ENCODE results near the gene HTT. TPM values are rescaled to one million over a fixed set of nuclear protein-coding genes. Genes with fewer than 3 reads are reported as not detected.

Gene HTT
- total RNA-seq, 1 donor from 2014 or later = 73.6 TPM

GRCh38 chr4:3108211-3108610, 33.7 kb downstream of the HTT start:
- Mint-ChIP-seq H3K4me3 (no peak overlapping the region), H3K27me3 (ENCODE audit: low read depth) (no peaks in the 10 kb centered on the region), H3K9me3 (no peaks in the 10 kb centered on the region), H3K36me3 (peaks cover 41% of the 10 kb centered on the region), H3K27ac (no peak overlapping the region), H3K4me1 (no peaks in the 10 kb centered on the region)
- no peak for DNase-seq (ENCODE audit: low spot score in 2 of 2, unreplicated experiment in 2 of 2)
- TF ChIP-seq, protein P1, sequence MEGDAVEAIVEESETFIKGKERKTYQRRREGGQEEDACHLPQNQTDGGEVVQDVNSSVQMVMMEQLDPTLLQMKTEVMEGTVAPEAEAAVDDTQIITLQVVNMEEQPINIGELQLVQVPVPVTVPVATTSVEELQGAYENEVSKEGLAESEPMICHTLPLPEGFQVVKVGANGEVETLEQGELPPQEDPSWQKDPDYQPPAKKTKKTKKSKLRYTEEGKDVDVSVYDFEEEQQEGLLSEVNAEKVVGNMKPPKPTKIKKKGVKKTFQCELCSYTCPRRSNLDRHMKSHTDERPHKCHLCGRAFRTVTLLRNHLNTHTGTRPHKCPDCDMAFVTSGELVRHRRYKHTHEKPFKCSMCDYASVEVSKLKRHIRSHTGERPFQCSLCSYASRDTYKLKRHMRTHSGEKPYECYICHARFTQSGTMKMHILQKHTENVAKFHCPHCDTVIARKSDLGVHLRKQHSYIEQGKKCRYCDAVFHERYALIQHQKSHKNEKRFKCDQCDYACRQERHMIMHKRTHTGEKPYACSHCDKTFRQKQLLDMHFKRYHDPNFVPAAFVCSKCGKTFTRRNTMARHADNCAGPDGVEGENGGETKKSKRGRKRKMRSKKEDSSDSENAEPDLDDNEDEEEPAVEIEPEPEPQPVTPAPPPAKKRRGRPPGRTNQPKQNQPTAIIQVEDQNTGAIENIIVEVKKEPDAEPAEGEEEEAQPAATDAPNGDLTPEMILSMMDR (IDR thresholded peaks at IDR 0.05; ENCODE audit: unreplicated experiment) = no peak

DNA sequence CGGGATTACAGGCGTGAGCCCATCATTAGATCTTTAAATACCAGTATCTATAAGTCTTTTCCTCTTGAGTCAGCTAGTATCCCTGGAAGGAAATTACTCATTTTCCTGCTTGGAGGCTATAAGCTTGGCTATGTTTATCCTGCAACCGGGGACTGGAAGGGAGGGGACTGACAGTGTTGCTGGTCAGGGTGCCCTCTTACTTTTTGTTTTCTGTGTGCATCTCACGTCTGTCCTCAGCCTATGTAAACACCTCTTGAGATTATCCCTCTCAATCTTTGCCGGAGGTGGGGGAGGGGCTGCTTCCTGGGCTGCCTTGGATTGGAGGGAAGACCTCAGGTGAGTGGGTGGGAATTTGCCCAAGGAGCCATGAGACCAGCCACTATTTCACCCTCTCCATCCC, 37.0 kb downstream of the HTT start:
- TF ChIP-seq, protein P1 (IDR thresholded peaks at IDR 0.05; ENCODE audit: unreplicated experiment) = no peak
- peaks cover 52% of the 10 kb centered on the region for H3K36me3 Mint-ChIP-seq
- no peaks in the 10 kb centered on the region for H3K4me1 Mint-ChIP-seq
- no peaks in the 10 kb centered on the region for H3K27me3 Mint-ChIP-seq (ENCODE audit: low read depth)
- no peaks in the 10 kb centered on the region for H3K9me3 Mint-ChIP-seq
- H3K27ac Mint-ChIP-seq = no peak overlapping the region
- H3K4me3 Mint-ChIP-seq = no peak overlapping the region
- DNase-seq (ENCODE audit: low spot score in 2 of 2, unreplicated experiment in 2 of 2) = no peak

DNA sequence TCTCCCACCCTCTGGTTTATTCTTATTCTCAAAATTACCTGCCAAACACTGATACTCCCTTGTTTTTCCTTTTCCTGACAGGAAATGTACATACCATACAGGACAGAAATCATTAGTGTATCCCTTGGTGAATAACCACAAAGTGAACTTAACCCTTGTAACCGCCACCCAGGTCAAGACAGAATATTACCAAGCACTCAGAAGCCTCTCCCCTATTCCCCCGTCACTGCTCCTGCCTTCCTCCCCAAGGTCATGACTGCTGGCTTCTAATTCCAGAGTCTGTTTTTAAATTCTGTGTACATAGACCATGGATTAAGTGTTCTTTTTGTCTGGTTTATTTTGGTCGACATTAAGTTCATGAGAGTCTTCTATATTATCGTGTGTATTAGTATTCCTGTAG, 37.7 kb downstream of the HTT start:
- Mint-ChIP-seq H3K36me3 (peaks cover 53% of the 10 kb centered on the region), H3K27me3 (ENCODE audit: low read depth) (no peaks in the 10 kb centered on the region), H3K4me1 (no peaks in the 10 kb centered on the region), H3K4me3 (no peak overlapping the region), H3K27ac (no peak overlapping the region), H3K9me3 (no peaks in the 10 kb centered on the region)
- TF ChIP-seq, protein P1 (IDR thresholded peaks at IDR 0.05; ENCODE audit: unreplicated experiment) = no peak
- DNase-seq (ENCODE audit: low spot score in 2 of 2, unreplicated experiment in 2 of 2) = no peak

DNA sequence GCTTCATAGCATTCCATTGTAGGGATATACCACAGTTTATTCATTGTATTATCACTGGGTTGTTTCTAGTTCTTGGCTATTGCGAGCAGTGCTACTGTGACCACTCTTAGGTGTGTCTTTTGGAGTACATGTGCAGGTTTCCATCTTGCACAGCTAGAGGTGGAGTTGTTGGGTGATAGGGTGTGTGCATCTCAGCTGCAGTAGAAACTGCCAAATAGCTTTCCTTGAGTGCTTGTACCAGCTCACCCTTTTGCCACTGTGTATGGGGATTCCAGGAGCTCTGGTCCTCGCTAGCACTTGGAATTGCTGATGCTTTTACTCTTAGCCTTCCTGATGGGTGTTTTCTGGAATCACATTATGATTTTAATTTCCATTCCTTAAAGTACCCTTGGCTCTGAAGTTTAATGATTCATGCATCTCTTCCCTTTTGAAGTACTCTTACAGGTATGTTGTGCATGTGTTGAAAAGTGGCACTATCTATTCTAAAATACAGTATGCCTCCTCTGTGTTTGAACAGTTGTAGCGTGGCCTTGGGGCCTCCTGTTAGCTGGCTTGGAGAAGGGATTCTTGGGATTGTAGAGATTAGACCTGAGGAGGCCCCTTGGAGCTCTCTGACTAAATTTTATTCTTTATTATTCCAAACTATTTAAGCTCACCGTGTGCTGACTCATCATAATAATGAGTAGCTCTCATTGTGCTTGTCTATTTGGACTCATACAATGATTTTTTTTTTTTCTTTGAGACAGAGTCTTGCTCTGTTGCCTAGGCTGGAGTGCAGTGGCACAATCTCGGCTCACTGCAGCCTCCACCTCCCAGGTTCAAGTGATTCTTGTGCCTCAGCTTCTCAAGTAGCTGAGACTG, 38.4 kb downstream of the HTT start:
- no peak overlapping the region for H3K27ac Mint-ChIP-seq
- H3K27me3 Mint-ChIP-seq (ENCODE audit: low read depth) = no peaks in the 10 kb centered on the region
- H3K4me1 Mint-ChIP-seq = no peaks in the 10 kb centered on the region
- DNase-seq (ENCODE audit: low spot score in 2 of 2, unreplicated experiment in 2 of 2) = no peak
- no peaks in the 10 kb centered on the region for H3K9me3 Mint-ChIP-seq
- H3K4me3 Mint-ChIP-seq = no peak overlapping the region
- TF ChIP-seq, protein P1 (IDR thresholded peaks at IDR 0.05; ENCODE audit: unreplicated experiment) = no peak
- H3K36me3 Mint-ChIP-seq = peaks cover 47% of the 10 kb centered on the region

DNA sequence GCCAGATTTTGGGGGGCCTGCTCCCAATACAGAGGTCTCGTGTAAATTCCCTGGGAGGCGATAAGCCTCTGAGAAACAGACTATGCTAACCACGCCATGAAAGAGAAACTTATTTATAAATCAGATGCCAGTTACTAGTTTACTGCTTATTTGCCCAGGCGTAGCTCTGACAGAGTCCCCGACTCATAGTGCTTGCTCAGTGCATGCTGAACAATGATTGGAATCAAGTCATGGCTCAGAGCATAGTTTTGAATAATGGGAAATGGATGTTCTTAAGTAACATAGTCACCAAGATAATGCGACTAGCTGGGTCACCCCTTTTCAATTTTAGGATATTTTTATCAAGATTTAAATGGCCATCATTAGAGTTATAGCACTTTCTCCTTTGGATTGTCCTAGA, 39.9 kb downstream of the HTT start:
- peaks cover 44% of the 10 kb centered on the region for H3K36me3 Mint-ChIP-seq
- TF ChIP-seq, protein P1 (IDR thresholded peaks at IDR 0.05; ENCODE audit: unreplicated experiment) = no peak
- no peak overlapping the region for H3K4me3 Mint-ChIP-seq
- no peaks in the 10 kb centered on the region for H3K9me3 Mint-ChIP-seq
- no peak overlapping the region for H3K27ac Mint-ChIP-seq
- no peaks in the 10 kb centered on the region for H3K4me1 Mint-ChIP-seq
- no peak for DNase-seq (ENCODE audit: low spot score in 2 of 2, unreplicated experiment in 2 of 2)
- H3K27me3 Mint-ChIP-seq (ENCODE audit: low read depth) = no peaks in the 10 kb centered on the region

Measured in mesothelial cell of epicardium (in vitro differentiated cells).